GM19468 (cell line): Measurements from ENCODE around the gene NBEAL2.
"Not testable (repeated sequence)": the region's sequence is repeated elsewhere in the genome, so short reads cannot be mapped to it uniquely, and the experiment has no call there.

ENCODE experiments used
- ATAC-seq: cut with Tn5 transposase; IDR thresholded peaks from one replicate; pipeline ENCODE4 v1.9.1; 2021; ENCODE audit warnings: mild to moderate bottlenecking, moderate library complexity, moderate number of reproducible peaks; ENCODE audit not compliant: unreplicated experiment; ENCODE audit errors: extremely low read depth

Gene NBEAL2

GRCh38 chr3:47008234-47008796 is 28.8 kb downstream of the NBEAL2 start:
- no peak for ATAC-seq

DNA sequence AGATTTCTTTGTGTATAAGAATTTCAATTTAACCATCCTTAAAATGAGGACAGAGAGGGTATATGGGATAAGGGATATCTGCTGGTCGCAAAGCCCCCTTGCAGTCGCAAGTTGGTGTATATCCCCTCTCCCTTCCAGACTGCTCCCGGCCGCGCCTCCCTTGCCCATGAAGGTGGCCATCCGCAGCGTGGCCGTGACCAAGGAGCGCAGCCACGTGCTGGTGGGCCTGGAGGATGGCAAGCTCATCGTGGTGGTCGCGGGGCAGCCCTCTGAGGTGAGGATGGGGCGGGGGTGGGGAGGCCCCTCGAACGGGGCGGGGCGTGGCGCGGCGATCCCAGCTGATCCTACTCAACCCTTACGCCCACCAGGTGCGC is 29.4 kb downstream of the NBEAL2 start:
- ATAC-seq = no peak

DNA sequence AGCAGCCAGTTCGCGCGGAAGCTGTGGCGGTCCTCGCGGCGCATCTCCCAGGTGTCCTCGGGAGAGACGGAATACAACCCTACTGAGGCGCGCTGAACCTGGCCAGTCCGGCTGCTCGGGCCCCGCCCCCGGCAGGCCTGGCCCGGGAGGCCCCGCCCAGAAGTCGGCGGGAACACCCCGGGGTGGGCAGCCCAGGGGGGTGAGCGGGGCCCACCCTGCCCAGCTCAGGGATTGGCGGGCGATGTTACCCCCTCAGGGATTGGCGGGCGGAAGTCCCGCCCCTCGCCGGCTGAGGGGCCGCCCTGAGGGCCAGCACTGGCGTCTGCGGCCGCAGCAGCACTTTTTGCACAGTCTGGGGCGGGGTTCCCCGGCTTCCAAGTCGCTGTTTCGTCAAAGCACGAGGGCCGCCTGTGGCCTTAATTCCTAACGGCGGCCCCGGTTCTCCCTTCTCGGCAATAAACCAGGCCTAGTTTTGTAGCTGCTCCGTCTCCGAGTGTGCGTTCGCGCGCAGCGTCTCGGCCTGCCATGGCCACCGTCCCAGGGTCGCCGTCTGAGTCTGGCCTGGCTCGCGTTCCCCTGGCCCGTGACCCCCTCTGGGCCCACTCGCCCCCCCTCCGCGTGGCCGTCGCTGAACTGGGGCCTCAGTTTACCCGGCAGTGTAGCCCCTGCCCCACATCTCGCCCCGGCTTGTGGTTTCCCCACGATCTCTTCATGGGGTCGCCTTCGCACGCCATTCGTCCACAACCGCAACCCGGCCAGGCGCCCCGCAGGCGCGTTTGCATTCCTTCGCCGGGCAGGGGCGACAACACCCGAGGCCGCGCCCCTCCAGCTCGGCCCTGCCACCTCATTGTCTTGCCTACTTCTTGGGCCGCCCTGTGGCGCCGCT is 30.0 kb downstream of the NBEAL2 start:
- peak; percentile 65 for ATAC-seq

DNA sequence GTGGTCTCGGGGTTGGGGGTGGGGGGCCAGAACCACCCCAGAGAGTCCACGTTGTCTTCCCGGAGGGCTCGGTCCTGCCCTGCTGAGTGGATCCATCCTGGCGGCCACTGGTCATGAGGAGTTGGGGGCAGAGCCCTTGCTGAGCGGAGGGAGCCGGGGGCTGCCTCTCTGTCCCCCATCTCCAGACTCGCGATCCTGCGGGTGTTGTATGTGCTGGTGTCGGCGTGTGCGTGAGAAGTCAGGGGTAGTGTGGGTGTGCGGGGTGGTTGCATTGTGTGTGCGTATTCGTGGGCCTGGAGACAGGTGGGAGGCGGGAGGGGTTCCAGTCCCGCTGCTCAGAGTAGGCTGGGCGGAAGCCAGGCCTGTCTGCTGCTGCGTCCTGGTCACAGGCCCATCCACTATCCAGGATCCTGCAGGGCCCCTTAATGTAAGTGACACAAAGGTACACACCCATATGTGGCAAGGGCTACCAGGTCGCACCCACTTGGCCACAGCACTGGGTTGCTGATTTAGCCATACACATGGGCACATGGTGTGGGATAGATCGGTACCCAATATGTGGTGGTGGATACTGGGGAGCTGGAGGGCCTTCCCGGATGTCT is 30.7 kb downstream of the NBEAL2 start:
- ATAC-seq = no peak

DNA sequence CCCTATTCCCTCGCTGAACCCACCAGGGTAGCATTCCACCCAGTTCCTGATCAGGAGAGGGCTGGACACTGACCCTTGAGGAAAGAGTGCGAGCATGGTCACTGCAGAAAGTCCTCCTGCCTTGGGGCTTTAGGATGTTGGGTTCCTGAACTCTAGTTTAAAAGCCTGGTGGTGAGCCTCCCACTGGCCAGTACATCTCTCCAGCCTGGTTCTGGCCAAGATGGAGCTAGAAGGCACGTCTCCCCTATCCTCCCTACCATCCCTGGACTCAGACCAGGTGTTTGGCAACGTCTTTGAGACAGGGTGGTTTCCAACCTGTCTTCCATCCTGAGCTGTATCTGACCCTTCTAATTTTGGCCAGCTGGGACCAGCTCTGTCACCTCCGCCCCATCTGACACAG is 31.4 kb downstream of the NBEAL2 start:
- no peak for ATAC-seq

- no peak for ATAC-seq
Measured at GRCh38 chr3:47011371-47011770, 31.9 kb downstream of the NBEAL2 start.

DNA sequence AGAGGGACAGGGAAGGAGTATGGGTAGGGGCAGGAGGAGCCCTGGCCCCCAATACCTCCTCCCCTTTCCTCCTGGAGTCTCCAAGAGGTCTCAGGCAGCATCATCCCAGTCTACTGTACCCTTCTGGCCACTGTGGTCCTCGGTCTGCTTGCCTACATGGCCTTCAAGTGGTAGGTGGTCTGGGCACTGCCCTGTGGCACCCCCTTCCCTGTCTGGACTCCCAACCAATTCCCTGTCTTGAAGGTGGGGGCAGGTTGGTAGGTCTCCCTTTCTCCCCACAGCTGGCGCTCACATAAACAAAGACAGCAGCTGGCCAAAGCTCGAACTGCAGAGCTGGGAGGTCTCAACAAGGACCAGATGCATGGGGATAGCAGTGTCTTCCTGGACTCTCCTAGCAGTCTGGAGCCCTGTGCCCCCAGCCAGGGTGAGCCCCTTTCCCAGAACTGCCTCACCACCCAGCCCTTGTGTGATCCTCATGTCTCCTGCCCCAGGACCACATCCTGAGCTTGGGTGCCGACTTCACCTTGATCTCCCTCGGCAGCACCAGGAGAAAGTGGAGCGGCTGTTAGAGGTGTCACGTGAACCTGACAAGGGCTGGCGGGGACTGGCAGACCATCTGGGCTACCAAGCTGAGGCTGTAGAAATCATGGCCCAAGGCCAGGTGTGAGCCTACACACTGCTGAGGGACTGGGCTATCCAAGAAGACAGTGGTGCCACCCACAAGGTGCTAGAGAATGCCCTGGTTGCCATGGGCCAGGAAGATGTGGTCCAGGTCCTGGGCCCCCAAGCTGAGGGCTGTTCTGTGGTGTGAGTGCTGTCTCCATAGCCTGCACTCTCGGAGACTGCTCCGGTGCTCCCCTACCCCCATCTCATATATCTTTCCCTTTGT is 33.1 kb downstream of the NBEAL2 start:
- ATAC-seq = no peak

GRCh38 chr3:47013231-47013630 is 33.8 kb downstream of the NBEAL2 start:
- no peak for ATAC-seq

- ATAC-seq = no peak
Measured at GRCh38 chr3:47014036-47014435, 34.6 kb downstream of the NBEAL2 start.

- ATAC-seq = no peak
Measured at GRCh38 chr3:47015151-47015550, 35.7 kb downstream of the NBEAL2 start.

DNA sequence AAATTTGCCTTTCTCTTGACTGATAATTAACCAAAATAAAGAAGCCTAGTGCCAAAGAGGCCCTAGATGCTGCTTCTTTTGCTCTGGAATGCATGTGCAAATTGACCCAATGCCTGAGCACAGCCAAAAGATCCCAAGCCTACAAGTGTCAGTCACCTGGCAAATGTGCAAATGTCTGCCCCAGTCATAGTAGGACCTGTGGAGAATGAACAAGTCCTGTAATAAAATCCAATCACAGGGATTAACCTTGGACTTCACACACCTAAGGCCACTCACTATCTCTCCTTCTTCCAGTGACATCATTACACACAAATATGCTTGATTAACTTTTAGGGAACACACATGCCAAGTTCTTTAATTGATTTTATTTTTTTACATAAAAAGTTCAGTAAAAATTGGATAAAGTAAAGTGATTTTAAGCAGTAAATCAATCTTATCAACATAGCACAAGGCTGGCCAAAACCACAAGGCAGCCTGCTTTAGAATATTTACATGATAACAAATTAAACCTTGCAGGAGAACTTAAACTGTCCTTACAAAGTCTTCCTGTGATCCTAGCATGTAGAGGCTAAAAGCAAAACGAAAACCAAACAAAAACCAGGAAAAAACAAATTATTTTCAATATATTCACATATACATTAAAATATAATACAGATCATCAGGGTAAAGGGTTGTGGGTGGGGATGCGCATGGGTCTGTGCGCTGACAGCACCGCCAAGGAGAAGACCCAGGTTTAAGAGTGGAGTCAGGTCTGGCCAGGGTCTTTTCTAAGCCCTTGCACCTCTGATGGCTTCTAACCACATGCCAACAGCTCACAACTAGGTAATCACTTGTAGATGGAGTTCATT is 36.8 kb downstream of the NBEAL2 start:
- ATAC-seq = no peak

DNA sequence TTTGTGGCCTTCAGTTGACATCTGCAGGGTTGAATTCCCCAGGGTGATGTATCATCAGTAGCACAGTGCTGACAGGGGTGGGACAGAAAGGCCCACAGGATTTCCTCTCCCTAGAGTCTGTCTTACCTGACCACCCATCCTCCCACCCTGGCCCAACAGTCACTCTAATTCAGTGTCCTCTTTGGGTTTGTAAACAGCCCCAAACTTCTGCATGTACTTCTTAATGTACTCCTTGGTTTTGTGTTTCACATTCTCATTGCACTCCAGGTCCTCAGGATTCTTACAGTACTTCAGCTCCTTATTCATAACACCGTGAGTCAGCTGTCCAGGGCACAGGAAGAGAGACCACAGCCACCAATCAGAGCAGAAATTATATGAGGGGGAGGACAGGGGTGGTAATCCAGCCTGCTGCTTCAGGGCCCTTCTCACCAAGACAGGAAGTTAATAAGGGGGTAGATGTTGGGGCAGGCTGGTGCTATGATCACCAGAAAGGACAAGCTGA is 37.5 kb downstream of the NBEAL2 start:
- no peak for ATAC-seq

DNA sequence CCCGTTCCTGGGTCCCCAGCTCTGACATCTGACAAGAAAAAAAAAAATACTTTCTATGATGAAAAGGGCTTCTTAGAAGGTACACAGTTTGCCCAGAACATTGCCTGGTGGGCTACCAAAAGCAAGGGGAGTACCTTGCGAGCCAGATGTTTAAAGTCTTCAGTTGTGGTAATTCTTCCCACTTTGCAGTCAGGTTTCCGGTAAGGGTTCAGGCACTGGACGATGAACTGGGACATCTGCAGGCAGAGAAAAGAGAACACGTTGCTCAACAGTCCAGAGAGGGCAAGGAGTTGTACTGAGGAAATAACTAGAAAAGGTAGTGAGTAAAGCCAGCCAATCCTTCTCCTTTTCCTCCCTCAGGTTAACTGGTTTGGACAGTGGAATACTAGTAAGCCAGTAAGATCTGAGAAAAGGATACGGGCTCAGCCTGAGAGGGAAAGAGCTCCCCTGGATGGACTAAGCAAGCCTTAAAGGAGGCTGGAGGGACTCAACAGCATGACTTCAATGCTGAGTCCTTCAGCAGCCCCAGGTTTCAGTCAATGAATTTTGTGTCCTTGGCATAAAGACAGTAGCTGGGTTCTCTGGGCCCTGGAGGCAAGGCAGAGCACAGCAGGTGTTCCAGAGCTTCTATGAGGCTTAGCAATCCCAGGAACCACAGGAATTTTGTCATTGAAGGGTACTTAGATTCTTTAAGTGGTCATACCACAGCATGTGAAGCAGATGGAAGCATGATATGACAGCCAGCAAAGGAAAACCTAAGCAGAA is 38.2 kb downstream of the NBEAL2 start:
- ATAC-seq = no peak

GRCh38 chr3:47018269-47018611 is 38.8 kb downstream of the NBEAL2 start:
- no peak for ATAC-seq

GRCh38 chr3:47019201-47019600 is 39.7 kb downstream of the NBEAL2 start:
- no peak for ATAC-seq

GRCh38 chr3:47020311-47020710 is 40.8 kb downstream of the NBEAL2 start:
- no peak for ATAC-seq

DNA sequence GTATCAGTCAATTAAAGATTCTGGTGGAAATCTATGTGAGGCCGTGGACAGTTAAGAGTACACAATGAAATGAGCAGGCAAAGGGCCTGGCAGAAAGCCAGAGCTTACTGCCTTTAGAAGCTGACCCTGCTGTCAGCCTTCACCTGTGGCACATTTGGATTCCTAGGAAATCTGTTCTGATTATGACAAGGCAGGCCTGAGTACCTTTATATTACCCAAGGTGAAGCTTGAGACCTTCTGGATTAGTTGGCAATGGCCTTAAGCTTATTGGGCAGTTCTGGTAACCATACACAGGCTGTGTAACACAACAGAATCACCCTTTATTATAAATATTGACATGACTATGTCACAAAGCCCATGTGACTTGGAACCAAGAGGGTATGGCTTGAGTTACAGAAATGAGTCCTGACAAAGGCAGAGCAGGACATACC is 43.2 kb downstream of the NBEAL2 start:
- no peak for ATAC-seq

- ATAC-seq = no peak
Measured at GRCh38 chr3:47024932-47025331, 45.5 kb downstream of the NBEAL2 start.

GRCh38 chr3:47026432-47026831 is 47.0 kb downstream of the NBEAL2 start:
- not testable (repeated sequence) for ATAC-seq
